GM12891 (cell line): ENCODE measurements around the gene NETO2.

ENCODE experiments used
- DNase-seq: peaks from one replicate; pipeline ENCODE4 v3.0.0; 2011; ENCODE audit warnings: low spot score; ENCODE audit not compliant: insufficient read length
- FAIRE-seq: peaks from 2 replicates; lab custom pipeline; 2011; peaks lifted over from hg19 to GRCh38; lab: Jason Lieb, UNC
- PAX5 ChIP-seq: IDR thresholded peaks from 2 replicates; pipeline ENCODE4 v1.6.1; 2011; ENCODE audit warnings: low read length, moderate library complexity, mild to moderate bottlenecking; ENCODE audit not compliant: insufficient read depth, severe bottlenecking
- POLR2A ChIP-seq: IDR thresholded peaks from 2 replicates; pipeline ENCODE4 v1.6.1; 2011; ENCODE audit warnings: low read depth, low read length, control low read depth
- POLR2AphosphoS5 ChIP-seq: IDR thresholded peaks from 2 replicates; pipeline ENCODE4 v1.6.1; 2011; ENCODE audit warnings: low read depth, low read length, control low read depth
- POU2F2 ChIP-seq: IDR thresholded peaks from 2 replicates; pipeline ENCODE4 v1.6.1; 2011; ENCODE audit warnings: low read depth, mild to moderate bottlenecking, control low read depth, low read length, moderate library complexity
- SPI1 ChIP-seq: IDR thresholded peaks from 2 replicates; pipeline ENCODE4 v1.6.1; 2011; ENCODE audit warnings: low read depth, low read length, control low read depth
- TAF1 ChIP-seq: IDR thresholded peaks from 2 replicates; pipeline ENCODE4 v1.6.1; 2011; ENCODE audit warnings: low read depth, low read length, control low read depth

NETO2 gene

GRCh38 chr16:47035436-47035835 is 108.3 kb downstream of the NETO2 start:
- no peak for DNase-seq
- FAIRE-seq = peak; percentile 23
- TF ChIP-seq SPI1 = no peak
- TF ChIP-seq TAF1 = no peak
- no peak for TF ChIP-seq POU2F2
- no peak for TF ChIP-seq PAX5
- TF ChIP-seq POLR2AphosphoS5 = no peak
- no peak for TF ChIP-seq POLR2A

GRCh38 chr16:47034455-47034854 is 109.3 kb downstream of the NETO2 start:
- TF ChIP-seq SPI1 = no peak
- TF ChIP-seq TAF1 = no peak
- TF ChIP-seq POLR2A = no peak
- TF ChIP-seq POLR2AphosphoS5 = no peak
- TF ChIP-seq POU2F2 = no peak
- TF ChIP-seq PAX5 = no peak
- FAIRE-seq (no peak), DNase-seq (no peak)

- TF ChIP-seq TAF1 = no peak
- TF ChIP-seq POLR2A = no peak
- TF ChIP-seq POU2F2 = no peak
- TF ChIP-seq SPI1 = no peak
- no peak for TF ChIP-seq PAX5
- no peak for TF ChIP-seq POLR2AphosphoS5
- FAIRE-seq (no peak), DNase-seq (no peak)
Observed at GRCh38 chr16:47033176-47033575, 110.6 kb downstream of the NETO2 start.

- FAIRE-seq (no peak), DNase-seq (no peak)
- TF ChIP-seq SPI1 (no peak), PAX5 (no peak), POLR2AphosphoS5 (no peak), POLR2A (no peak), TAF1 (no peak), POU2F2 (no peak)
Observed at GRCh38 chr16:47029724-47030123, 114.0 kb downstream of the NETO2 start.

GRCh38 chr16:47028767-47029377 is 114.9 kb downstream of the NETO2 start:
- FAIRE-seq (no peak), DNase-seq (no peak)
- no peak for TF ChIP-seq SPI1
- no peak for TF ChIP-seq POU2F2
- no peak for TF ChIP-seq PAX5
- no peak for TF ChIP-seq POLR2AphosphoS5
- no peak for TF ChIP-seq TAF1
- no peak for TF ChIP-seq POLR2A
